Measurements from ENCODE around the gene EYA2. TPM values are rescaled to one million over a fixed set of nuclear protein-coding genes. Genes with fewer than 3 reads are reported as not detected.
A peak's percentile ranks its signal among the peaks of the same experiment; 100 is the strongest.

Gene EYA2
- total RNA-seq, 1 experiment from 2014 or later: 0.33 TPM

- H4K20me1 ChIP-seq (ENCODE audit: low read length): no peaks in the 10 kb centered on the region
- 0 out of 2 replicates have a peak, but pooled peaks cover 3% of the 10 kb centered on the region for H3K4me1 ChIP-seq (ENCODE audit: insufficient read depth, low read length)
- peaks cover 6% of the 10 kb centered on the region; the same call in 1 of the 2 replicates for H3K9me3 ChIP-seq (ENCODE audit: low read length)
- H3K9ac ChIP-seq (ENCODE audit: low read length): no peak overlapping the region
- POLR2A ChIA-PET (ENCODE audit: unreplicated experiment): no interaction called here
- peaks cover 22% of the 10 kb centered on the region for H3K27me3 ChIP-seq (ENCODE audit: low read length)
- no peaks in the 10 kb centered on the region for H3K79me2 ChIP-seq (ENCODE audit: low read length)
- no peaks in the 10 kb centered on the region for H3K36me3 ChIP-seq (ENCODE audit: low read depth, low read length)
- no TSS peak for BruUV-seq (replicated peaks)
- H2AFZ ChIP-seq (ENCODE audit: low read length): no peak overlapping the region
- TF ChIP-seq EZH2phosphoT487 (IDR thresholded peaks at IDR 0.05; ENCODE audit: borderline replicate concordance, low read length): no peak
- TF ChIP-seq CTCF (conservative IDR thresholded peaks at IDR 0.05; ENCODE audit: low read depth, low read length): no peak
- TF ChIP-seq EZH2 (IDR thresholded peaks at IDR 0.05; ENCODE audit: low read length, unreplicated experiment): no peak
- CTCF ChIA-PET: no interaction called here
- H3F3A ChIP-seq (ENCODE audit: low read length, unreplicated experiment): no peaks in the 10 kb centered on the region
- ATAC-seq (no peak), DNase-seq (peak; percentile 31)
- intact Hi-C loops (cut with micrococcal nuclease): no loop called here
- no peak overlapping the region for H3K4me2 ChIP-seq (ENCODE audit: low read length)
- no peaks in the 10 kb centered on the region for H3K9me2 ChIP-seq (replicated peaks; ENCODE audit: low read length)
- H3K4me3 ChIP-seq (ENCODE audit: low read length): no peak overlapping the region
- H3K27ac ChIP-seq (ENCODE audit: low read length): no peak overlapping the region
Measured at GRCh38 chr20:47099825-47100441, 205.3 kb downstream of the EYA2 start.

- Histone ChIP-seq H2AFZ (ENCODE audit: low read length) (no peak overlapping the region), H3K4me2 (ENCODE audit: low read length) (no peak overlapping the region), H3K9me3 (ENCODE audit: low read length) (no peaks in the 10 kb centered on the region), H3K9me2 (replicated peaks; ENCODE audit: low read length) (no peaks in the 10 kb centered on the region), H3K9ac (ENCODE audit: low read length) (no peak overlapping the region), H3K27me3 (ENCODE audit: low read length) (peaks cover 14% of the 10 kb centered on the region), H3K4me3 (ENCODE audit: low read length) (no peak overlapping the region), H3K79me2 (ENCODE audit: low read length) (no peaks in the 10 kb centered on the region), H4K20me1 (ENCODE audit: low read length) (no peaks in the 10 kb centered on the region), H3K4me1 (ENCODE audit: insufficient read depth, low read length) (0 out of 2 replicates have a peak, but pooled peaks cover 3% of the 10 kb centered on the region), H3K36me3 (ENCODE audit: low read depth, low read length) (no peaks in the 10 kb centered on the region), H3K27ac (ENCODE audit: low read length) (no peak overlapping the region), H3F3A (ENCODE audit: low read length, unreplicated experiment) (no peaks in the 10 kb centered on the region)
- no peak for TF ChIP-seq EZH2 (IDR thresholded peaks at IDR 0.05; ENCODE audit: low read length, unreplicated experiment)
- no peak for TF ChIP-seq EZH2phosphoT487 (IDR thresholded peaks at IDR 0.05; ENCODE audit: borderline replicate concordance, low read length)
- no peak for TF ChIP-seq CTCF (conservative IDR thresholded peaks at IDR 0.05; ENCODE audit: low read depth, low read length)
- ChIA-PET POLR2A (ENCODE audit: unreplicated experiment) (no interaction called here), CTCF (no interaction called here)
- intact Hi-C loops (cut with micrococcal nuclease): no loop called here
- ATAC-seq: no peak
- no peak for DNase-seq
- BruUV-seq (replicated peaks): no TSS peak
Measured at GRCh38 chr20:47102629-47103028, 208.0 kb downstream of the EYA2 start.

GRCh38 chr20:47106786-47107185 lies 212.1 kb downstream of the EYA2 start:
- CTCF ChIA-PET: no interaction called here
- H3K79me2 ChIP-seq (ENCODE audit: low read length): no peaks in the 10 kb centered on the region
- no peak overlapping the region for H2AFZ ChIP-seq (ENCODE audit: low read length)
- no peaks in the 10 kb centered on the region for H4K20me1 ChIP-seq (ENCODE audit: low read length)
- TF ChIP-seq CTCF (conservative IDR thresholded peaks at IDR 0.05; ENCODE audit: low read depth, low read length) (no peak), EZH2phosphoT487 (IDR thresholded peaks at IDR 0.05; ENCODE audit: borderline replicate concordance, low read length) (no peak), EZH2 (IDR thresholded peaks at IDR 0.05; ENCODE audit: low read length, unreplicated experiment) (no peak)
- H3K27ac ChIP-seq (ENCODE audit: low read length): no peak overlapping the region
- no peaks in the 10 kb centered on the region; the same call in 1 of the 2 replicates for H3K9me3 ChIP-seq (ENCODE audit: low read length)
- no peak for ATAC-seq
- no peaks in the 10 kb centered on the region for H3F3A ChIP-seq (ENCODE audit: low read length, unreplicated experiment)
- intact Hi-C loops (cut with micrococcal nuclease): no loop called here
- H3K4me2 ChIP-seq (ENCODE audit: low read length): no peak overlapping the region
- H3K4me1 ChIP-seq (ENCODE audit: insufficient read depth, low read length): peaks cover 3% of the 10 kb centered on the region
- no peaks in the 10 kb centered on the region for H3K9me2 ChIP-seq (replicated peaks; ENCODE audit: low read length)
- H3K9ac ChIP-seq (ENCODE audit: low read length): no peak overlapping the region
- no peaks in the 10 kb centered on the region for H3K36me3 ChIP-seq (ENCODE audit: low read depth, low read length)
- H3K27me3 ChIP-seq (ENCODE audit: low read length): no peaks in the 10 kb centered on the region
- DNase-seq: no peak
- POLR2A ChIA-PET (ENCODE audit: unreplicated experiment): no interaction called here
- no TSS peak for BruUV-seq (replicated peaks)
- no peak overlapping the region for H3K4me3 ChIP-seq (ENCODE audit: low read length)
